ENCODE data around the gene GRIFIN.

GRIFIN gene

DNA sequence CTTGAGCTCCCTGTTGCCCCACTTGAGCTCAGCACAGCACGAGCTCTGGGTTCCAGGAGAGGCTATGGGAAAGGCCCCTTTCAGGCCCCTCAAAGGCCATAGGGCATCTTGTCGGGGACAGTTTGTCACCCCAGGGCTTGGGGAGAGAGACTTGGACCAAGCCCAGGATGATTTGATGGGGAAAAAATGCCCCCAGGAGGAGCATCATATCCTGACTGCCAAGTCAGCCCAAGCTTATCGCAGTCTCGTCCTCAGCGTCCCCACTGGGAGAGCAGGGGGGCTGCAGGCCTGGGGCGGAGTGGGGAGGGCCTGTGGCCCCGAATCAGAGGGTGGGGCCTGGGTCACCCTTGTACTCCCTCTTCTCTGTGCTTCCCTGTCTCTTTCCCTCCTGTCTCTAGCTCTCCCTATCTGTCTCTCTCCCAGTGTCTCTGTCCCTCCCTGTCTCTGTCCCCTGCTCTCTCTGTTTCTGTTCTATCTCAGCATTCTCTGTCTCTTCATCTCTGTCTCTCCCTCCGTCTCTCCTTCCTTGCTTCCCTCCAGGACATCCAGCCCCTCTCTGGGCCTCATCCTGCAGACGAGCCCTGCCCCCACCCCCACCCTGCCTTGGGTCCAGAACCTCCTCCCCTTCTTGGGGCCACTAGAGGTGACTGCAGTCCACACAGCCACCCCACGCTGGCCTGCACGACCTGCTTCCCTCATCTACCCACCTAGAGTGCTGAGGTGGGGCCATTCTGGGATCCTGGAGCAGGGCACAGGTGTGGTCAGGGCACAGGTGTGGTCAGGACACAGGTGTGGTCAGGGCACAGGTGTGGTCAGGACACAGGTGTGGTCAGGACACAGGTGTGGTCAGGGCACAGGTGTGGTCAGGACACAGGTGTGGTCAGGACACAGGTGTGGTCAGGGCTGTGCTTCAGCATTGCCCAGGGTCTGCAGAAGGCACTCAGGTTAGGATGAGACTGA, 17.3 kb upstream of the GRIFIN start:
- no peaks in the 10 kb centered on the region for H3K36me3 ChIP-seq
- peaks cover 20% of the 10 kb centered on the region for H3K4me1 ChIP-seq
- H3K4me3 ChIP-seq (ENCODE audit: low read depth, low read length) = no peak overlapping the region
- H3K27me3 ChIP-seq = no peaks in the 10 kb centered on the region
- TF ChIP-seq CTCF (IDR thresholded peaks at IDR 0.05; ENCODE audit: low read depth, low read length) = no peak
- H3K9me3 ChIP-seq = no peaks in the 10 kb centered on the region
- no peak for DNase-seq

- Histone ChIP-seq H3K4me1 (peaks cover 20% of the 10 kb centered on the region), H3K36me3 (no peaks in the 10 kb centered on the region), H3K4me3 (ENCODE audit: low read depth, low read length) (no peak overlapping the region), H3K9me3 (no peaks in the 10 kb centered on the region), H3K27me3 (no peaks in the 10 kb centered on the region)
- TF ChIP-seq CTCF (IDR thresholded peaks at IDR 0.05; ENCODE audit: low read depth, low read length) = no peak
- no peak for DNase-seq
These were observed 15.8 kb upstream of the GRIFIN start for GRCh38 chr7:2492038-2492437.

DNA sequence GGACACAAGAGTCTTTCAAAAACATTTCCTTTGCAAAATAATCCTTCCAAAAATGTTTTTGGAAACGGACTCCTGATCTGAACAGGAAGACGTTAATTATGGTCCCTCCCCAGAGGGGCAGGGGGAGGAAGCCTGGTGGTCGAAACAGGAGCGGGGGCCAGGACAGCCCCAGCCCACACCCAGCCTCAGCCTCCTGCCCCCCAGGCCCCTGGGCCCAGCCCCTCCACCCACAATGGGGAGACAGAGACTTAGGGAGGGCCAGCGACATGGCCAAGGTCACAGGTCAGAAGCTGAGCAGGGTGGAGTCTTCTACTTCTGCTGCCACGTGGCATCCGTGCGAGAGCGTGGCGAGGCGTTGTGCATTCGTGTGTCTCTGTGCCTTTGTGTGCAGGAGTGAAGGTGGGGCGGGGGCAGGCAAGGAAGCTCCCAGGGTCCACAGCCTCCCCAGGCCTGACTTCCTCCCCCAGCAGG, 14.0 kb upstream of the GRIFIN start:
- Histone ChIP-seq H3K4me1 (peaks cover 10% of the 10 kb centered on the region), H3K4me3 (ENCODE audit: low read depth, low read length) (no peak overlapping the region), H3K27me3 (no peaks in the 10 kb centered on the region), H3K9me3 (no peaks in the 10 kb centered on the region), H3K36me3 (no peaks in the 10 kb centered on the region)
- no peak for DNase-seq
- no peak for TF ChIP-seq CTCF (IDR thresholded peaks at IDR 0.05; ENCODE audit: low read depth, low read length)

GRCh38 chr7:2488681-2489080, 12.5 kb upstream of the GRIFIN start:
- Histone ChIP-seq H3K4me1 (peaks cover 3% of the 10 kb centered on the region; the same call in 1 of the 2 replicates), H3K36me3 (no peaks in the 10 kb centered on the region), H3K27me3 (no peaks in the 10 kb centered on the region), H3K9me3 (no peaks in the 10 kb centered on the region), H3K4me3 (ENCODE audit: low read depth, low read length) (no peak overlapping the region)
- no peak for TF ChIP-seq CTCF (IDR thresholded peaks at IDR 0.05; ENCODE audit: low read depth, low read length)
- DNase-seq = no peak

DNA sequence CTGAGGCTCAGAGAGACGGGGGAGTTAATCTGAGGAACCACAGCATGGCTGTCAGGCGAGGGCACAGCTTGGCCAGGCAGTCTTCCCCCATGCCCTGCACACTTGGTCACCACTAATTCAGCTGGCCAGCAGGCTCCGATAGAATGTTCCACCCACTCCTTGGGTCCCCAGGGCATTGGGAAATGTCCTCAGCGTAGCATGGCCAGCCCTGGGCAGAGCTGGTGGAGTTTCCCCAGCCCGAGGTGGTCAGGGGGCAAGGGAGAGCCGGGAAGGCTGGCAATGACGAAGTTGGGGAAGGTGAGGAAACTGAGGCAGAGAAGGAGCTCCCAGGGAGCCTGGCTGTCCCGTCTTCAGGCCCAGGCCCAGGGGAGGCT, 12.1 kb upstream of the GRIFIN start:
- DNase-seq = no peak
- no peak for TF ChIP-seq CTCF (IDR thresholded peaks at IDR 0.05; ENCODE audit: low read depth, low read length)
- Histone ChIP-seq H3K4me3 (ENCODE audit: low read depth, low read length) (no peak overlapping the region), H3K36me3 (no peaks in the 10 kb centered on the region), H3K9me3 (no peaks in the 10 kb centered on the region), H3K4me1 (no peaks in the 10 kb centered on the region; the same call in 1 of the 2 replicates), H3K27me3 (no peaks in the 10 kb centered on the region)

Measured in BE2C (cell line).